Measurements from ENCODE around the gene PRKCA. TPM values are rescaled to one million over a fixed set of nuclear protein-coding genes. Genes with fewer than 3 reads are reported as not detected.
"Not testable (repeated sequence)": the region's sequence is repeated elsewhere in the genome, so short reads cannot be mapped to it uniquely, and the experiment has no call there.

PRKCA gene
- total RNA-seq, 1 donor from 2014 or later = 15.5 TPM

DNA sequence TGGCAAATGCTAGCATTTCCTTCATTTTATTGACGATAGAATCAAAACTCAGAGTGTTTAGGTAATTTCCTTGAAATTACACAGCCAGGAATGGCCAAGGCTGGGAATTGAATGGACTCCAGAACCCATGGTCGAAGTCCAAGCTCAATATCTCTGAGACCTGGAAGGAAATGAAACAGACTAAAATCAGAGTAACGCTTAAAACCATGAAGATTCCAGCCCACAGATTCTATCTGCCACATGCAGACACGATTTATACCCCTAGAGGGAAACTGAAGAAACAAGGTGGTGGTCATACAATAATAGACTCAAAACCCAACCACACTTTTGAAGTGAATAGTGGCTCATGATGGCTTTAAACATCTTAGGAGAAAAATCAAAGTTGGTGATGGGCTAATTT is 95.6 kb downstream of the PRKCA start:
- Histone ChIP-seq H3K4me3 (no peak overlapping the region), H3K27ac (no peak overlapping the region), H3K27me3 (no peaks in the 10 kb centered on the region), H3K4me1 (no peaks in the 10 kb centered on the region), H3K9me3 (no peaks in the 10 kb centered on the region), H3K36me3 (no peaks in the 10 kb centered on the region)
- TF ChIP-seq, protein P1, sequence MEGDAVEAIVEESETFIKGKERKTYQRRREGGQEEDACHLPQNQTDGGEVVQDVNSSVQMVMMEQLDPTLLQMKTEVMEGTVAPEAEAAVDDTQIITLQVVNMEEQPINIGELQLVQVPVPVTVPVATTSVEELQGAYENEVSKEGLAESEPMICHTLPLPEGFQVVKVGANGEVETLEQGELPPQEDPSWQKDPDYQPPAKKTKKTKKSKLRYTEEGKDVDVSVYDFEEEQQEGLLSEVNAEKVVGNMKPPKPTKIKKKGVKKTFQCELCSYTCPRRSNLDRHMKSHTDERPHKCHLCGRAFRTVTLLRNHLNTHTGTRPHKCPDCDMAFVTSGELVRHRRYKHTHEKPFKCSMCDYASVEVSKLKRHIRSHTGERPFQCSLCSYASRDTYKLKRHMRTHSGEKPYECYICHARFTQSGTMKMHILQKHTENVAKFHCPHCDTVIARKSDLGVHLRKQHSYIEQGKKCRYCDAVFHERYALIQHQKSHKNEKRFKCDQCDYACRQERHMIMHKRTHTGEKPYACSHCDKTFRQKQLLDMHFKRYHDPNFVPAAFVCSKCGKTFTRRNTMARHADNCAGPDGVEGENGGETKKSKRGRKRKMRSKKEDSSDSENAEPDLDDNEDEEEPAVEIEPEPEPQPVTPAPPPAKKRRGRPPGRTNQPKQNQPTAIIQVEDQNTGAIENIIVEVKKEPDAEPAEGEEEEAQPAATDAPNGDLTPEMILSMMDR (IDR thresholded peaks at IDR 0.05) = no peak
- TF ChIP-seq POLR2AphosphoS5 (IDR thresholded peaks at IDR 0.05; ENCODE audit: insufficient read depth in 1 of 2, low read depth in 1 of 2) = no peak
- TF ChIP-seq POLR2A (IDR thresholded peaks at IDR 0.05) = no peak
- intact Hi-C loops (cut with DNase I) = no loop called here
- no peak for DNase-seq (ENCODE audit: extremely low spot score in 2 of 2)

DNA sequence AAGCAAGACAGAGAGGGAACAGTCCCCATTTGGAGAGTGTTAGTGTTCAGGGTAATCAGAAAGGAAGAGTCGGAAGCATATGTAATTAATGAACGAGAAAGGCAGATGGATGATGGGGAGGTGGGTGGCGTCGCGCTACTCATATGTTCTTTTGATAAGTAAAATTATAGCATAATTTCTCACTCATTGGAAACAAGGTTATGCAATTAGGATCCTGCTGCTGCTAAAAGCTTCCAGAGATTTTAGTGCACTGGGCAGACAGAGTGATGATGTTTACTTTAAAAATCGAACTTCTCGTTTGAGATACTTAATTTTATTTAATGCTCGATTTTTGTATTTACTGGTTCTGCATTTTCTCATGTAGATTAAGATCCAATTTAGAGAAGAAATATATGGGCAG is 96.2 kb downstream of the PRKCA start:
- H3K4me1 ChIP-seq = no peaks in the 10 kb centered on the region
- no peaks in the 10 kb centered on the region for H3K36me3 ChIP-seq
- H3K27me3 ChIP-seq = no peaks in the 10 kb centered on the region
- intact Hi-C loops (cut with DNase I) = no loop called here
- no peaks in the 10 kb centered on the region for H3K9me3 ChIP-seq
- TF ChIP-seq POLR2A (IDR thresholded peaks at IDR 0.05) (no peak), POLR2AphosphoS5 (IDR thresholded peaks at IDR 0.05; ENCODE audit: insufficient read depth in 1 of 2, low read depth in 1 of 2) (no peak)
- TF ChIP-seq, protein P1 (IDR thresholded peaks at IDR 0.05) = no peak
- no peak overlapping the region for H3K4me3 ChIP-seq
- H3K27ac ChIP-seq = no peak overlapping the region
- no peak for DNase-seq (ENCODE audit: extremely low spot score in 2 of 2)

DNA sequence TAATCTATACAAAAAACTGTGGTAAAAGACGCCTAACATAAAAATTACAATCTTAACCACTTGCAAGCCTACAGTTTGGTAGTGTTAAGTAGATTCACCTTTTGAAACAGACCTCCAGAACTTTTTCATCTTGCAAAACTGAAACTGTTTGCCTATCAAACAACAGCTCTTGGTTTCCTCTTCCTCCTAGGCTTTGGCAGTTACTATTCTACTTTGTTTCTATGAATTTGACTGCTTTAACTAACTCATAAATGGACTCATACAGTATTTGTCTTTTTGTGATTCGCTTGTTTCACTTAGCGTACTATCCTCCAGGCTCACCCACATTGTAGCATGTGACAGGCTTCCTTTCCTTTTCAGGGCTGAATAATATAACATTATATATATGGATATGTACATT is 97.0 kb downstream of the PRKCA start:
- no peak for DNase-seq (ENCODE audit: extremely low spot score in 2 of 2)
- H3K4me3 ChIP-seq = no peak overlapping the region
- no peaks in the 10 kb centered on the region for H3K36me3 ChIP-seq
- H3K27ac ChIP-seq = no peak overlapping the region
- H3K9me3 ChIP-seq = no peaks in the 10 kb centered on the region
- TF ChIP-seq POLR2A (IDR thresholded peaks at IDR 0.05) = no peak
- TF ChIP-seq POLR2AphosphoS5 (IDR thresholded peaks at IDR 0.05; ENCODE audit: insufficient read depth in 1 of 2, low read depth in 1 of 2) = no peak
- TF ChIP-seq, protein P1 (IDR thresholded peaks at IDR 0.05) = no peak
- intact Hi-C loops (cut with DNase I) = no loop called here
- H3K27me3 ChIP-seq = no peaks in the 10 kb centered on the region
- peaks cover 6% of the 10 kb centered on the region for H3K4me1 ChIP-seq

DNA sequence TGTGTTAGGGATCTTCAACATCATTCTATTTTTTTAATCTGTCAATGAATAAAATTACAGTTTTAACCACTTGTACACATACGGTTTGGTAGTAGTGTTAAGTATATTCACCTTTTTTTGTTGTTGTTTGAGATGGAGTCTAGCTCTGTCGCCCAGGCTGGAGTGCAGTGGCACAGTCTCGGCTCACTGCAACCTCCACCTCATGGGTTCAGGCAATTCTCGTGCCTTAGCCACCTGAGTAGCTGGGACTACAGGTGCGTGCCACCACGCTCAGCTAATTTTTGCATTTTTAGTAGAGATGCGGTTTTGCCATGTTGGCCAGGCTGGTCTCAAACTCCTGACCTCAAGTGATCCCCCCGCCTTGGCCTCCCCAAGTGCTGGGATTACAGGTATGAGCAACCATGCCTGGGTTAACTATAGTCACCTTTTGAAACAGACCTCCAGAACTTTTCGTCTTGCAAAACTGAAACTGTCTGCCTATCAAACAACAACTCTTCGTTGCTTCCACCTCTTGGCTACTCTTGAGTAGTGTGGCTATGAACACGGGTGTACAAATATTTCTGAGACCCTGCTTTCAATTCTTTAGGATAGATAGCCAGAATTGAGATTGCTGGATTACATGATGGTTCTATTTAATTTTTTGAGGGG is 97.8 kb downstream of the PRKCA start:
- DNase-seq (ENCODE audit: extremely low spot score in 2 of 2); H3K27ac ChIP-seq; H3K9me3 ChIP-seq; H3K4me3 ChIP-seq; H3K36me3 ChIP-seq; H3K27me3 ChIP-seq; intact Hi-C loops (cut with DNase I): not testable (repeated sequence)
- peaks cover 12% of the 10 kb centered on the region for H3K4me1 ChIP-seq

DNA sequence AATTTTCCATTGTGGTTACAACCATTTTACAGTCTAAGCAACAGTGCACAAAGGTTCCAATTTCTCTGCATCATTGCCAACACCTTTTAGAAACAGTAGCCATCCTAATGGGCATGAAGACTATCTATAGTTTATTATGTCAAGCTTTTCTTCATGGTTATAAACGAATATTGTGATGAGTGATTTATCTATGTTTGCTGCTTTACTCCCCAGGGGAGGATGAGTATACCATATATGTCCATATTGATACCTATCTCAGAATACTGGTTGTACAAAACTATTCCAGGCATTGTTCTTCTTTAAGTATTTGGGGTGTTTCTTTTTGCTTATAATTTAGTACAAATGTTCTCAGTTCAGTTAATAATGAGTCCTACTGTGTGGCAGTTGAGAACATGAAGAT is 98.3 kb downstream of the PRKCA start:
- no peaks in the 10 kb centered on the region for H3K27me3 ChIP-seq
- H3K4me3 ChIP-seq = no peak overlapping the region
- H3K36me3 ChIP-seq = no peaks in the 10 kb centered on the region
- H3K9me3 ChIP-seq = no peaks in the 10 kb centered on the region
- no peak overlapping the region for H3K27ac ChIP-seq
- no peak for DNase-seq (ENCODE audit: extremely low spot score in 2 of 2)
- no peak for TF ChIP-seq POLR2AphosphoS5 (IDR thresholded peaks at IDR 0.05; ENCODE audit: insufficient read depth in 1 of 2, low read depth in 1 of 2)
- TF ChIP-seq, protein P1 (IDR thresholded peaks at IDR 0.05) = no peak
- no peak for TF ChIP-seq POLR2A (IDR thresholded peaks at IDR 0.05)
- intact Hi-C loops (cut with DNase I) = no loop called here
- peaks cover 18% of the 10 kb centered on the region for H3K4me1 ChIP-seq

Measured in vagina (tissue), 2 donors.